Smooth muscle cell of the brain vasculature (primary cell): Measurements from ENCODE around the gene LHCGR.

ENCODE experiments used
- DNase-seq: peaks from one replicate; pipeline ENCODE4 v3.0.0-alpha.2; 2012; ENCODE audit warnings: low read depth, low spot score

Gene LHCGR

GRCh38 chr2:48755473-48755872 is at the start of gene LHCGR:
Gene LHCGR (minus strand): TSS chr2:48755724. CDS start chr2:48755671, 53 bp downstream.
- DNase-seq = no peak

DNA sequence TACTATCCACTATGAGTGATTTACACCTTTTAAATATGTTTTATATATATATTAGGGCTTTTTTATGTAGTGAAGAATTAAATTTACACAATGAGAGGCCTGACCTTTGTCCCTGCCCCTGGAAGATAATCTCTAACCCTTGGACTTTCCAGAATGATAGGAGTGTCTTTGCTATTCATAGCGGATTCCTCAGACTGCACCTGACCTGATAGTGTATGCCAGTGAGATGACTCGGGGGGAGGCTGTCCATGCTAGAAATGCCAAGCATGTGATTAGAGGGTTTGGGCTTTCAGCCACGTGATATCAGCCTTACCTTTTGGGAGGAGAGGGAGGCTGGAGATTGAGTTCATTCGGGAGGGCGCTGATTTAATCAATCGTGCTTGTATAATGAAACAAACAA is 44.1 kb upstream of the LHCGR start:
- no peak for DNase-seq

DNA sequence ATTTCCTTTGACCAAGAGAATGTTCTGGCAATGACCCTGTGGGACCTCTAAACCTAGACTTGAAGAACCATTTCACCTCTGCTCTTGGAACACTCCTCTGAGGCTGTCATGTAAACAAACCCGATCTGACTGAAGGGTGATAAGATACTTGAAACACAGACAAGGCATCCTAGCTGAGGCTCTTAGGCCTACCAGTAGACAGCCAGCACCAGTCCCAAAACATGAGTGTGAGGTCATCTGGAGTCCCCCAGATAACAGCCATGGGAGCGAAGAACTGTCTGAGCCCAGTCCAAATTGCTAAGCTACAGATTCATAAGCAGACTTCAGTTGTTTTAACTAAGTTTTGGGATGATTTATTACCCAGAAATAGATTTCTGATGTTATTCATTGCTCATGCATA is 39.5 kb upstream of the LHCGR start:
- no peak for DNase-seq

DNA sequence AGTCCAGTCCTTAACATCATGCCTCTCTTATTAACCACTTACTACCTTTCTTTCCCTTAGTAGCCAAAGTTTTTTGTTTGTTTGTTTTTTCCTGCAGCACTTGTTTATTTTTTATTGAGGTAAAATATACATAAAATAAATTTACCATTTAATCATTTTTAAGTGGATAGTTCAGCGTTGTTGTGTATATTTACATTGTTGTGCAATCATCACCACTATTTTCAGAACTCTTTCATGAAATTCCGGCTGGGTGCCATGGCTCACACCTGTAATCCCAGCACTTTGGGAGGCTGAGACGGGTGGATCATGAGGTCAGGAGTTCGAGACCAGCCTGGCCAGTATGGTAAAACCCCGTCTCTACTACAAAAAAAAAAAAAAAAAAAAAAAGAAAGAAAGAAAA is 38.1 kb upstream of the LHCGR start:
- DNase-seq = no peak

DNA sequence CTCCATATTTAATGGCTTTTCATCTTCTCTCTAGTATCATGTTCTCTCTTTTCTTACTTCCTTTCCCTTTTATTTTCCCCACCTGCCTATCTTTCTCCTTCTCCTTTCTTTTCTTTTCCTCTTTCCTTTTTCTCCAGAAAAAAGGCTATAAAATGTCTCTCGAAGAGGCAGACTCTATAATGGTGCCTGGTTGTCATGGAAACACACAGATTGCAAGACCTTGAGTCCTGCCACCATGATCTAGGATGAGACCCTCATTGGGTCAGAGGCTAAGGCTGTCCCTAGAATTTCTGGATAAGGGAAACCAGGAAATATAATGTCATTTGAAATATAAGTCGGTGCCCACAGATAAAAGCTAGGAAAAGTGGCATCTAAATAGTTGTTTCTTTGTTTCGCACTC is 36.5 kb upstream of the LHCGR start:
- DNase-seq = no peak

- DNase-seq = no peak
Measured at GRCh38 chr2:48790407-48791170, 35.1 kb upstream of the LHCGR start.

DNA sequence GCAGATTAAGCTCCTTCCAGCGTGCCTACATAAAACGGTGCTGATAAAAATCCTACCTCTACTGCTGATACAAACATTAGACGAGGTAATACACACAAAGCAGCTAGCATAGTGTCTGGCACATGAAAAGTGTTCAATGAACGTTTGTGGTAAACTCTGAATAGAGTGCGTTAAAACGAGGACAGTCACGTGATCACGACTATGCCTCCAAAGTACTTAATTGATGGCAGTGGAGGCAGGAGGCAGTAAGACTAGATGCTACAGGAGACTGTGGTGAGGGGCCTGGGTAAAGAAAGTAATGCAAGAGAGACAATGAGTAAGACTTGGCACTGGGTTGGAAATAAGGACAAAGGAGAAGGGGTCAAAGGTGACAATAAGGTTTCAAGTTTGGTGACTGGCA is 32.1 kb upstream of the LHCGR start:
- no peak for DNase-seq

GRCh38 chr2:48781366-48781765 is 25.8 kb upstream of the LHCGR start:
- DNase-seq = no peak

GRCh38 chr2:48779019-48779716 is 23.6 kb upstream of the LHCGR start:
- no peak for DNase-seq

DNA sequence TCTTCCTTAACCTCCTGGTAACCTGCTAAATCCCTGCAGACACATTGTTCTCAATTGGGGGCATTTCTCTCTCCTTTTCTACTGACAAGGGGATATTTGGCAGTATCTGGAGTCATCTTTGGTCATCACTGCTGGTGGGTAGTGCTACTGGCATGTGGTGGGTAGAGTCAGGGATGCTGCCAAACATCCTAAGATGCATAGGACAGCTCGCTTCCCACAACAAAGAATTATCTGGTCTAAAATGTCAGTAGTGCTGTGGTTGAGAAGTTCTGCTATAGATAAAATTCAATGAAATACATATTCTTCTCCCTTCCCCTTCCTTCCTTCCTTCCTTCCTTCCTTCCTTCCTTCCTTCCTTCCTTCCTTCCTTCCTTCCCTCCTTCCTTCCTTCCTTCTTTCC is 18.7 kb upstream of the LHCGR start:
- DNase-seq = no peak

DNA sequence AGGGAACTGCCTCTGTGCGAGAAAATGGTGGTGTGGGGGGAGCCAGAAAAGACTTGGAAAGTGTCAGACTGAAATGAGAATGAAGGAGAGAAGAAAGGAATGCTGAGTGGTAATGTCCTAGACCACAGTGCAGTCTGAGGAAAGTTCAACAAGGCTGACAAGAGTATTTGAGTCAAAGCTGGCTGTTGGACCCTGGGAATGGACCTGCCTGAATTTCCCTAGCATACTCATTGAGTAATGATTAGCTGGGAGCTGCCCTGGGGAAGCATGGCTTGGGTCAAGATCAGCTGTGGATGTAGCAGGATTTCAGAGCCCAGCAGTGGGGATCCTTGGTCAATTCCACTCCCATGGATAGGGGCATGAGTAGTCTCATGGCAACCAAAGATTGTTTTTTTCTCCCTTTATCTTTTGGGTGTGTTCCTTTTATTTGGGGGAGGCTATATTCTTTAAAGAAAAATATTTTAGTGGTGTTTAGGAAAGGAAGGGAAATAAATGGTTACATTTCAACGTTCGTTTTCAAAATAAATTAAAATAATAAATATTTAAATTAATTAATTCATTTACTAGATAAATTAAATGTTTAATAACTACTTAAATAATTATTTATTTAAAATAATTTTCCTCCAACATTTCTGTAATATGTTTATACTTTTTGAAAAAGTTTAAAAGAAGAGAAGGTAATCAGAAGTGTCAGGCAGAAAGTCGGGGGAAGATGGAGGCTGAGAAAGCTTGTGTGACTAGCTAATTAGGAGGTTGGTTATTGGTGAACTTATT is 15.9 kb upstream of the LHCGR start:
- DNase-seq = no peak

DNA sequence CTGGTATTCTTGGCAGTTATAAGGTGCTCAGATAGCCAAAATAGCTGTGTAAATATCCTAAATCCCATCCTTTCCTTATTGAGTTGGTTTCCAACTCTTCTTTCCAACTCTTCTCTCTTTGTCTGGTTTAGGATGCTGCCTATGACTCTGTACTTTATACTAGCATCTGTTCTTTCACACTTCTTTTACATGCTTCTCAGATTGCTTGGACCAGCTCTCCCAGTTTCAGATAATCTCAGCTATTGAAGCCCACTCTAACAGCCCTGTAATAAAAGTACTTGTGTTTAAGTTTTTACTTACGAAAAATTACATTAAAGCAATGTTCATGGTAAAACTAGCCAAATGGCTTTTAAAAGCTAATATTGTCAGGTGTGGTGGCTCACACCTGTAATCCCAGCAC is 14.7 kb upstream of the LHCGR start:
- DNase-seq = no peak

DNA sequence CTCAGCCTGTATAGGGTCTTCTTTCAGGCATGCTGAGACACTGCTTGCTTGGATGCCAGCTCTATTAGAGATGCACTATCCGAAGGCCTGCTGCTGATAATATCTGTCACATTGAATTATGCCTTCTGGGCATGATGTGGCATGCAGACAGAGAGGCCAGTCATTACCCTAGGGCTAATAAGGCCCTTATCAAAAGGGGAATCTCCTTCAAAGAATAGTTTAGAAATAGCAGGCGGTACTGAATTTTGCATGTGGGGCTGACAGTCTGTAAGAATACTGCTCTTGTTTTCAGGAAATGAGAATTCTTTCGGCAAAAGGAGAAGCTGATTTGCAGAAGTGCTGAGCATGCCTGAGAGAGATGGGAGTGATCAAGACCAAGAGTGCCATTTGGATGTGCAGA is 13.1 kb upstream of the LHCGR start:
- DNase-seq = no peak

- no peak for DNase-seq
Measured at GRCh38 chr2:48767330-48767729, 11.8 kb upstream of the LHCGR start.

GRCh38 chr2:48760826-48761225 is 5.3 kb upstream of the LHCGR start:
- no peak for DNase-seq

DNA sequence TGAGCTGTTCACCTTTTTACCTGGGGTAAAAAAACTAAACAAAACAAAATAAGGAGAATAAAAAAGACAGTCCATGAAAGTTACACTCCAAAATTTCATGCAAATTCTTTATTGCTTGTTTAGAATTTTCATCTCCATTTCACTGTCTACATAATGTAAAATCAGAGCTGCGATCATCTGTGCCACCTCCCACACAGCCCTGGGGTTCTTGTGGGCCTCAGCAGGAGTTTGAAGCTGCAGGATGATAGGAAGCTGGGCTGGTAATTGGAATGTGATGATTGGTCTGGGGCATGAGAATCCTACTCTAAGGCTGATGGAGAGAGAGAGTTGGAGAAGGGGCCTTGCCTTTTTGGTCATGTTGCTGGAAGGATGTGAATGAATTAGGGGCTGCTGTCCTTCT is 4.2 kb upstream of the LHCGR start:
- DNase-seq = no peak

GRCh38 chr2:48756289-48756688 is 765 bp upstream of the LHCGR start:
- DNase-seq = no peak

GRCh38 chr2:48754874-48755273 is 650 bp downstream of the LHCGR start:
- no peak for DNase-seq

DNA sequence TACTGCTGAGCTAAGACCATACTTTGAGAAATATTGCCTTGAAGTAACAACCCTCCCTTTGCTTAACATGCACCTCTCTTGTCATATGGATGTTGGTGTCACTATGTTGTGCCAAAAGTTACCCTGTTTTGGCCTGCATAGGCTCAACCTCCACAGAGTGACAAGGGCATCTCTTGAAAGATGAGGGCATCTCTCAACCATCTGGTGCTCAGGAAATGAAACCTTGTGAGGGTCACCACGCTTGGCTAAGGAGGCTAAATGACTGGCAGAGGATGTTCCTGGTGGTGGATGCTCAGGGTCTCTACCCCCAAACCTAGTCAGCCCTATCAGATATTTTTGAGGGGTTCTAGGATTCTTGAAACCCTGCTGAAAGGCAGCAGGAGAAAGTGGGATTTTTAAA is 2.3 kb downstream of the LHCGR start:
- DNase-seq = no peak

GRCh38 chr2:48750128-48750739 is 5.3 kb downstream of the LHCGR start:
- DNase-seq = no peak

- no peak for DNase-seq
Measured at GRCh38 chr2:48749291-48750127, 6.0 kb downstream of the LHCGR start.
